BE2C (cell line): ENCODE measurements around the gene PFDN1.

Source experiments
- DNase-seq: peaks from one replicate; pipeline ENCODE4 v3.0.0-alpha.2; 2020
- H3K27me3 ChIP-seq: fragments of 250-450 bp; sonication (Bioruptor Pico); 2 replicates; pipeline ENCODE4 v1.5.1; 2020; ENCODE audit warnings: mild to moderate bottlenecking
- H3K36me3 ChIP-seq: fragments of 250-450 bp; sonication (Bioruptor Pico); 2 replicates; pipeline ENCODE4 v1.5.1; 2020; ENCODE audit warnings: mild to moderate bottlenecking
- H3K4me1 ChIP-seq: fragments of 250-450 bp; sonication (Bioruptor Pico); 2 replicates; pipeline ENCODE4 v1.5.1; 2020
- H3K4me3 ChIP-seq: 2 replicates; pipeline ENCODE4 v1.5.1; 2011; ENCODE audit warnings: low read depth, low read length
- H3K9me3 ChIP-seq: fragments of 250-450 bp; sonication (Bioruptor Pico); 2 replicates; pipeline ENCODE4 v1.5.1; 2020
- CTCF ChIP-seq: IDR thresholded peaks from 2 replicates; pipeline ENCODE4 v1.5.1; 2012; ENCODE audit warnings: mild to moderate bottlenecking, low read depth, low read length

Gene PFDN1

GRCh38 chr5:140324617-140325241 is 21.8 kb upstream of the PFDN1 start:
- TF ChIP-seq CTCF = no peak
- Histone ChIP-seq H3K4me1 (no peaks in the 10 kb centered on the region), H3K36me3 (no peaks in the 10 kb centered on the region), H3K9me3 (no peaks in the 10 kb centered on the region), H3K27me3 (no peaks in the 10 kb centered on the region), H3K4me3 (no peak overlapping the region)
- DNase-seq = no peak

GRCh38 chr5:140324041-140324600 is 21.2 kb upstream of the PFDN1 start:
- Histone ChIP-seq H3K27me3 (no peaks in the 10 kb centered on the region), H3K4me1 (no peaks in the 10 kb centered on the region), H3K4me3 (no peak overlapping the region), H3K36me3 (no peaks in the 10 kb centered on the region), H3K9me3 (no peaks in the 10 kb centered on the region)
- no peak for DNase-seq
- TF ChIP-seq CTCF = no peak

DNA sequence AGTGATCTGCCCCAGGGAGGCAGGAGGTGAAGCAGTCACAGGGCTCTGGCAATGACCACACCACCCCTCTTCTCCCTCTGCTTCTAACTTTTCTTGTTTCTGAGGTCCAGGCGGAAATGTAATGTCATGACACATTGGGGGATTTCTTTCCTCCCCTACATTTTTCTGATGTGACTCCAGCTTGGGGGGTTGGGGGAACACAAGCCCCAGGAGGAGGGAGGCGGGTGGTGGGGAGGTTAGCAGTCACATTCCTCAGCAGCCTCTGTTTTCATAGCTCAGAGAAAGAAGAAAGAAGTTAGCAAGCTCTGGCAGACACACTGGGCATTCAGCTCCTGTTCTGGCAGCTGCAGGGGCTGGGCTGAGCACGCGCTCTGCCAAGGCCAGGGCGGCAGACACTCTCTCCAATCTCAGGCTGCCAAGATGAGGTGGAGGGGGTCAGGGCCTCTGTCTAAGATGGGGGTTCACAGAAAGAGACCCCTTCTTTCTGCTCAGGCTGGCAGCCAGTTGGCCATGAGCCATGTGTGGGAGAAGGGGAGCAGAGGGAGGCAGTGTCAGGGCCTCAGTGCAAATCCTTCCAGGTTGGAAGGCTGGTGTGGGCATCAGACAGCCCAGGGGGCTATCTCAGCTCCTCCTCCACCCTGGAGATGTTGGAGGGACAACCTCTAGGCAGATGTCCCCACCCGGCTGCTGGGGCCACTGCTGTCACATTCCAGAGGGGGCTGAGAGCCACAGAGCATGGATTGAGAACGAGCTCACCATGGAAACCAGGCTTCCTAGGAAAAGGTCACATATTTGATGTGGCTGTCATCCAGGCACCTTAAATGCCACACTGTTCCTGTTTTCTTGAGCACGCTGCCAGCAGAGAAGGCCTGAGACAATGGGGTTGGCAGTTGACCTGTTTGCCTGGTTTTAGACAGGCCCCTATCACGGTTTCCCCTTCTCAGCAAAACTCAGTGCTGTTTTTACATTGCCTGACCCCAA is 20.1 kb upstream of the PFDN1 start:
- no peak for DNase-seq
- H3K4me3 ChIP-seq = no peak overlapping the region

DNA sequence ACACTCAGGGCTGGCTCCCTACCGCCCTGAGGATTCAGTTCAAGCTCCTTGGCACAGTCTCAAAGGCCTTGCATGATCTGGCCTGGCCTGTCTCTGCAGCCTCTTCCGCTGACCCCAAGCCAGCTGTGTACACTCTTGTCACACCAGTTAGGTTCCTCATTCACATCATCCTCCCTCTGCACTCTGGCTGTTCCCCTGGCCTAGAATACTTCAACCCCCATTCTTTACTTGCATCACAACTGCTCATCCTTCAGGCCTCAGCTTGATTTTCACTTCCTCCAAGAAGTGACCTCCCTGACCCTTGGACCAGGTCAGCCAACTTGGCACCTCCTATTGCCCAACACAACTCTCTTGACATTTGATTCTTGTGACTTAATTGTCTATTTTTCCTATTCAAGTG is 18.9 kb upstream of the PFDN1 start:
- no peak for TF ChIP-seq CTCF
- Histone ChIP-seq H3K36me3 (no peaks in the 10 kb centered on the region), H3K9me3 (no peaks in the 10 kb centered on the region), H3K4me1 (no peaks in the 10 kb centered on the region), H3K27me3 (no peaks in the 10 kb centered on the region), H3K4me3 (no peak overlapping the region)
- no peak for DNase-seq

More for the DNA sequence above, 20.1 kb upstream of the PFDN1 start:
- H3K4me1 ChIP-seq = no peaks in the 10 kb centered on the region
- TF ChIP-seq CTCF = no peak
- H3K27me3 ChIP-seq = no peaks in the 10 kb centered on the region
- H3K9me3 ChIP-seq = no peaks in the 10 kb centered on the region
- no peaks in the 10 kb centered on the region for H3K36me3 ChIP-seq

GRCh38 chr5:140319833-140320232 is 16.9 kb upstream of the PFDN1 start:
- H3K36me3 ChIP-seq = no peaks in the 10 kb centered on the region

More at GRCh38 chr5:140319833-140320232, 16.9 kb upstream of the PFDN1 start:
- DNase-seq = no peak
- H3K9me3 ChIP-seq = no peaks in the 10 kb centered on the region
- no peaks in the 10 kb centered on the region for H3K4me1 ChIP-seq
- no peak overlapping the region for H3K4me3 ChIP-seq
- no peaks in the 10 kb centered on the region for H3K27me3 ChIP-seq
- TF ChIP-seq CTCF = no peak
